SH-SY5Y (cell line): Measurements from ENCODE around the gene FGFRL1.

Experiments
- GATA2 ChIP-seq: IDR thresholded peaks from 2 replicates; pipeline ENCODE4 v1.6.1; 2011; ENCODE audit warnings: mild to moderate bottlenecking, low read depth, low read length
- GATA3 ChIP-seq: IDR thresholded peaks from 2 replicates; pipeline ENCODE4 v1.6.1; 2011; ENCODE audit warnings: low read depth, mild to moderate bottlenecking, low read length, moderate library complexity

- TF ChIP-seq GATA2 (no peak), GATA3 (no peak)
Measured at GRCh38 chr4:1017706-1018105, 6.3 kb downstream of the FGFRL1 start.
